ENCODE measurements around the gene GSTA3.
"Not testable (repeated sequence)": the region's sequence is repeated elsewhere in the genome, so short reads cannot be mapped to it uniquely, and the experiment has no call there.

The GSTA3 gene

GRCh38 chr6:52909531-52909930 is at the start of gene GSTA3:
Gene GSTA3, minus strand, starts transcription at chr6:52909698. Its CDS starts 3,864 bp downstream, at chr6:52905834.
- Mint-ChIP-seq H3K4me3 (no peak within 1 kb of the TSS), H3K4me1 (ENCODE audit: low read depth) (peaks cover 3% of the 10 kb centered on the region), H3K36me3 (ENCODE audit: low read depth) (no peaks in the 10 kb centered on the region), H3K27me3 (peaks cover 7% of the 10 kb centered on the region), H3K27ac (no peak within 1 kb of the TSS), H3K9me3 (peaks cover 4% of the 10 kb centered on the region)

GRCh38 chr6:52958546-52959255 is 49.2 kb upstream of the GSTA3 start:
- Mint-ChIP-seq H3K9me3 (no peaks in the 10 kb centered on the region), H3K36me3 (ENCODE audit: low read depth) (no peaks in the 10 kb centered on the region), H3K4me1 (ENCODE audit: low read depth) (no peaks in the 10 kb centered on the region), H3K27me3 (no peaks in the 10 kb centered on the region), H3K27ac (no peak overlapping the region), H3K4me3 (no peak overlapping the region)

- Mint-ChIP-seq H3K27ac (no peak overlapping the region), H3K27me3 (no peaks in the 10 kb centered on the region), H3K4me3 (no peak overlapping the region), H3K9me3 (no peaks in the 10 kb centered on the region), H3K4me1 (ENCODE audit: low read depth) (no peaks in the 10 kb centered on the region), H3K36me3 (ENCODE audit: low read depth) (no peaks in the 10 kb centered on the region)
These were observed 46.4 kb upstream of the GSTA3 start for GRCh38 chr6:52955871-52956270.

DNA sequence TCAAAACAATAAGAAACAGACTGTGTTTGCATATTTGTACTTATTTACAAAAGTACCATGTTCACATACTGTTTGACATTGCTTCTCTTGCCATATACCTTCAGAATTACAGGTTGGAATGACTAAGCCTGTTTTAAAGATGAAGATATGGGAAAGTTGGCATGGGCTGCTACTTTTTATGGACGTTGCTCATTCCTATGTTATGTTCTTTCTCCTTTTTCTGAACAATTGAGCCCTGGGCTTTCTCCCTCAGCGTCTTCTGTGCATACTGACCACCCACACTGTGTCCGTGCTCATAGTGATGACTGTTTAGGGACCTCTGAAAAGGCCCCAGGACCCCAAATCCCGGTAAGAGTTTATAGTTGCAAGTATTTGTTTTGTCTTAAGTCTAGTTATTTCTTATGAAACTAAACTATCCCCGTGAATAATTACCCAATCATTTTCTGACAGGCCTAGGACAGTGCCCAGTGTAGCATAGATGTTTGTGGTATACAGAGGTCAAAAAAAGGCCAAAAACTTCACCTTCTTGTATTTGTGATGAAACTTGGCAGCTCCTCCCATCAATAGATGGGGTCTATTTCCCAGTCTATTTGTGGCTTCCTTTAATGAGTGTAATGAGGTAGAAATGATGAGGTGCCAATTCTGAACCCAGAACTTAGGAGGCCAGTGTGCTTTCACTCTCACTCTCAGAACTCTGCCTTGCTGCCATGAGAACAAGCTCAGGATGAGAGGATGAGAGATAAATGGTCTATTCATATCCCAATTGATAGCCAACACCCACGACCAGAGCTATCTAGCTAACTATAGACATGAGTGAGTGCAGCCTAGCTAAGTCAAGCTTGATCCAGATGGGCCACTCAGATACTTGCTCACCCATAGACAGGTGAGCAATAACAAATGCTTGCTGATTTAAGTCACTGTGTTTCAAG is 44.7 kb upstream of the GSTA3 start:
- no peak overlapping the region for H3K4me3 Mint-ChIP-seq
- H3K4me1 Mint-ChIP-seq (ENCODE audit: low read depth) = no peaks in the 10 kb centered on the region
- no peaks in the 10 kb centered on the region for H3K36me3 Mint-ChIP-seq (ENCODE audit: low read depth)
- H3K9me3 Mint-ChIP-seq = no peaks in the 10 kb centered on the region
- H3K27ac Mint-ChIP-seq = no peak overlapping the region
- H3K27me3 Mint-ChIP-seq = peaks cover 6% of the 10 kb centered on the region

GRCh38 chr6:52946306-52946705 is 36.8 kb upstream of the GSTA3 start:
- H3K36me3 Mint-ChIP-seq (ENCODE audit: low read depth) = no peaks in the 10 kb centered on the region

GRCh38 chr6:52942821-52943220 is 33.3 kb upstream of the GSTA3 start:
- not testable (repeated sequence) for H3K27ac Mint-ChIP-seq; H3K4me1 Mint-ChIP-seq (ENCODE audit: low read depth); H3K4me3 Mint-ChIP-seq; H3K9me3 Mint-ChIP-seq; H3K36me3 Mint-ChIP-seq (ENCODE audit: low read depth)
- H3K27me3 Mint-ChIP-seq = peaks cover 27% of the 10 kb centered on the region

More at GRCh38 chr6:52946306-52946705, 36.8 kb upstream of the GSTA3 start:
- Mint-ChIP-seq H3K27ac (no peak overlapping the region), H3K9me3 (no peaks in the 10 kb centered on the region), H3K4me3 (no peak overlapping the region), H3K27me3 (peaks cover 43% of the 10 kb centered on the region), H3K4me1 (ENCODE audit: low read depth) (no peaks in the 10 kb centered on the region)

GRCh38 chr6:52942221-52942620 is 32.7 kb upstream of the GSTA3 start:
- peaks cover 26% of the 10 kb centered on the region for H3K27me3 Mint-ChIP-seq

DNA sequence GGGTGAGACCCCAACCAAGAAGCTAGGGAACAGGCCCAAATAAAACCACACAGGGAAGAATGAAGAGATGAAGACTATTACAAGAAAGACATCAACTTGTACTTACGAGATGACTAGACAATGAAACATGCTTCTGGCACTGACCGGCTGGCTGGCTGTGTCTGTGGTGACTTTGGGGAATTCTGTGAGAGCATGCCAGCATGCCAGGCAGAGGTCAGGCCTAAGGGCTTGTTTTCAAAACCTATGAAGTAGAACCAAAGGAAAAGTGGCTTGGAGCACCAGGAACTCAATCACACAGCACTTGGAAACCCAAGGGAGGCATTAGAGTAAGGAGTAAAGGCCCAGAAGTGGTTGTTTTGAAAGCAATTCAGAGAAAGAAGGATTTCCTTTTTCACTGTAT is 28.4 kb upstream of the GSTA3 start:
- H3K4me1 Mint-ChIP-seq (ENCODE audit: low read depth) = no peaks in the 10 kb centered on the region
- H3K27ac Mint-ChIP-seq = no peak overlapping the region
- peaks cover 10% of the 10 kb centered on the region for H3K27me3 Mint-ChIP-seq
- no peaks in the 10 kb centered on the region for H3K9me3 Mint-ChIP-seq
- H3K4me3 Mint-ChIP-seq = no peak overlapping the region
- H3K36me3 Mint-ChIP-seq (ENCODE audit: low read depth) = no peaks in the 10 kb centered on the region

More at GRCh38 chr6:52942221-52942620, 32.7 kb upstream of the GSTA3 start:
- no peaks in the 10 kb centered on the region for H3K9me3 Mint-ChIP-seq
- no peaks in the 10 kb centered on the region for H3K4me1 Mint-ChIP-seq (ENCODE audit: low read depth)
- no peak overlapping the region for H3K4me3 Mint-ChIP-seq
- no peak overlapping the region for H3K27ac Mint-ChIP-seq
- H3K36me3 Mint-ChIP-seq (ENCODE audit: low read depth) = no peaks in the 10 kb centered on the region

GRCh38 chr6:52933778-52934177 is 24.3 kb upstream of the GSTA3 start:
- H3K9me3 Mint-ChIP-seq = no peaks in the 10 kb centered on the region
- no peaks in the 10 kb centered on the region for H3K36me3 Mint-ChIP-seq (ENCODE audit: low read depth)
- no peak overlapping the region for H3K4me3 Mint-ChIP-seq
- no peaks in the 10 kb centered on the region for H3K4me1 Mint-ChIP-seq (ENCODE audit: low read depth)
- H3K27me3 Mint-ChIP-seq = peaks cover 7% of the 10 kb centered on the region
- no peak overlapping the region for H3K27ac Mint-ChIP-seq

DNA sequence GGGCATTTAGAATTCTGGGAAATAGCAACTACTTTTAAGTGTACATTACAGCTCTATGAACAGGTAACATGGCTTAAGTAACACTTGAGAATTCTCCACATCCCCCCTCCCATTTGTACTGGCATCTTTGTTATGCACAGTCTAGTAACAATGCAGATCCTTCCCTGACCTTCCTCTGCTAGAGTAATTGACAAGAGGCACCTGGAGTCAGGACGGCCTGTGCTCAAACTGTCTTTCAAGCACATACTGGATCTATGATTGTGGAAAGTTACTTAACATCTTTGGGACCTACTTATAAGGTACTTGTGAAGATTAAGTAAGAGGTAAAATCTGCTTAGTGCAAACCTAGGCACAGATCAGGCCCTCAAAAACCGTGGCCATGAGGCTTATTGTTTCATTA is 21.9 kb upstream of the GSTA3 start:
- Mint-ChIP-seq H3K9me3 (no peaks in the 10 kb centered on the region), H3K4me3 (no peak overlapping the region), H3K27ac (no peak overlapping the region), H3K27me3 (peaks cover 9% of the 10 kb centered on the region), H3K36me3 (ENCODE audit: low read depth) (no peaks in the 10 kb centered on the region), H3K4me1 (ENCODE audit: low read depth) (no peaks in the 10 kb centered on the region)

GRCh38 chr6:52929321-52930164 is 20.0 kb upstream of the GSTA3 start:
- Mint-ChIP-seq H3K4me1 (ENCODE audit: low read depth) (no peaks in the 10 kb centered on the region), H3K27me3 (peaks cover 9% of the 10 kb centered on the region), H3K4me3 (no peak overlapping the region), H3K27ac (no peak overlapping the region), H3K36me3 (ENCODE audit: low read depth) (no peaks in the 10 kb centered on the region), H3K9me3 (no peaks in the 10 kb centered on the region)

DNA sequence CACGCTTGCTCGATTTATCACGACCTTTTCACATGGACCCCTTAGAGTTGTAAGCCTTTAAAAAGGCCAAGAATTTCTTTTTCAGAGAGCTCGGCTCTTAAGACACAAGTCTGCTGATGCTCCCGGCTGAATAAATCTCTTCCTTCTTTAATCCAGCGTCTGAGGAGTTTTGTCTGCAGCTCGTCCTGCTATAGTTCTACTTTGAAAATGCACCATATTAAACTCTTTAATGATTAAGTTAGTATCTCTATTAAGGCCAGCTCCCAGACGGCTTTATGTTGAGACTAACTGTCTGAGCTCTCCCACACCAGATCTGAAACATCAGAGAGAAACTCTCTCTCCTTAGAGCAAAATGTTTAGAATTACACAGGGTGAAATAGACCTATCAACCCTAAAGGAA is 18.0 kb upstream of the GSTA3 start:
- Mint-ChIP-seq H3K4me3 (no peak overlapping the region), H3K36me3 (ENCODE audit: low read depth) (no peaks in the 10 kb centered on the region), H3K4me1 (ENCODE audit: low read depth) (no peaks in the 10 kb centered on the region), H3K9me3 (no peaks in the 10 kb centered on the region), H3K27ac (no peak overlapping the region), H3K27me3 (peaks cover 6% of the 10 kb centered on the region)

DNA sequence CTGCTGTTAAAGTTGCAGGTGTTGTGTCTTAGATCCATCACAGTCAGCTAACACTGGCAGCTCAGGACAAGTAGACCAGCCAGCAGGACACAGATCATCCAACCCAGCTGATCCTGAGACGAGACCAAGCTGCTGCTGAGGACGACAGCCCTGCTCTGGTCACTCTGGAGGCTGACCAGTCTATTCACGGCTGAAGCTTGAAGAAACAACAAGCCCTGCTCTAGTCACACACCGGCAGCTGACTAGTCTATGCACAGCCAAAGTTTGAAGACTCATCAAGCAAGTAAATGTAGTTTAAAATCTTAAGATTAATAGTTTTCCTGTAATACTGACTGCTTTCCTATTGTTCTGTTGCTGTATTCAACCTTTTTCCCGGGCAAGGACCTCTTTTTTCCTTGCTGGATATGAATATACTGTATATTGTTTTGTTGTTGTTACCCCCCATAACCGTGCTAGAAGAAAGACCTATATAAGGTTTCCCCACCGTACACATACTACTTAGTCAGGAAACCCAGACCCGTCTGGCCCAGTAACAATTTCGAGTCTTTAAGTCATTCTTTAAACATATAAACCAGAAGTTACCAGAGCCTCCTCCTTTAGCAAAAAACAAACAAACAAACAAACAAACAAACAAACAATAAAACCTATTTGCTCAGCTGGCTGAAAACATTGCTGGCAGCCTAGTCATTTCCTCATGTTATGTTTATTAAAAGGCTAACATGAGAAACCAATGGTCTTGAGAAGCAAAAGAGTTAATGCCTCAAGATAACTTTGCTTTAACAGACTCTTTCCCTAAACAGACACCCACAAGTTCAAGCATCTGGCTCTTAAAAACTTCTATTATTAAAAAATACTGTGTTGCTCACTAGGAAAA is 16.7 kb upstream of the GSTA3 start:
- H3K36me3 Mint-ChIP-seq (ENCODE audit: low read depth) = no peaks in the 10 kb centered on the region

GRCh38 chr6:52925042-52925441 is 15.5 kb upstream of the GSTA3 start:
- no peaks in the 10 kb centered on the region for H3K4me1 Mint-ChIP-seq (ENCODE audit: low read depth)
- H3K9me3 Mint-ChIP-seq = no peaks in the 10 kb centered on the region
- H3K4me3 Mint-ChIP-seq = no peak overlapping the region
- H3K27me3 Mint-ChIP-seq = peaks cover 9% of the 10 kb centered on the region
- H3K36me3 Mint-ChIP-seq (ENCODE audit: low read depth) = no peaks in the 10 kb centered on the region
- H3K27ac Mint-ChIP-seq = no peak overlapping the region

More for the DNA sequence above, 16.7 kb upstream of the GSTA3 start:
- no peaks in the 10 kb centered on the region for H3K9me3 Mint-ChIP-seq
- H3K27me3 Mint-ChIP-seq = peaks cover 8% of the 10 kb centered on the region
- H3K27ac Mint-ChIP-seq = no peak overlapping the region
- H3K4me3 Mint-ChIP-seq = no peak overlapping the region
- no peaks in the 10 kb centered on the region for H3K4me1 Mint-ChIP-seq (ENCODE audit: low read depth)

Data from stimulated activated naive CD8-positive, alpha-beta T cell treated with anti-CD3 and anti-CD28 coated beads, Interleukin-15, Interleukin-2, amounts not matched to agents 100 ng/mL and 50 ng/mL, for 24 hours (primary cell).